ENCODE data around the gene ZNF618.
"Not testable (repeated sequence)": the region's sequence is repeated elsewhere in the genome, so short reads cannot be mapped to it uniquely, and the experiment has no call there.

DNA sequence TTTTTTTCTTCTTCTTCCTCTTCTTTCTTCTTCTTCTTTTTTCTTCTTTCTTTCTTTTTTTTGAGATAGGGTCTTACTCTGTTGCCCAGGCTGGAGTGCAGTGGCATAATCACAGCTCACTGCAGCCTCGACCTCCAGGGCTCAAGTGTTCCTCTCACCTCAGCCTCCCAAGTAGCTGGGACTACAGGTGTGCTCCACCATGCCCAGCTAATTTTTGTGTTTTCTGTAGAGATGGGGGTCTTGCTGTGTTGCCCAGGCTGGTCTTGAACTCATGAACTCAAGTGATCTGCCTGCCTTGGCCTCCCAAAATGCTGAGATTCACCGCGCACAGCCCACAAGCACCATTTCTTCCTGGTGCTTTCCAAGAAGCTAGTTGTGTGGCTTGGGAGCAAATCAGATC lies 121.0 kb downstream of the ZNF618 start:
- TF ChIP-seq, protein P1, sequence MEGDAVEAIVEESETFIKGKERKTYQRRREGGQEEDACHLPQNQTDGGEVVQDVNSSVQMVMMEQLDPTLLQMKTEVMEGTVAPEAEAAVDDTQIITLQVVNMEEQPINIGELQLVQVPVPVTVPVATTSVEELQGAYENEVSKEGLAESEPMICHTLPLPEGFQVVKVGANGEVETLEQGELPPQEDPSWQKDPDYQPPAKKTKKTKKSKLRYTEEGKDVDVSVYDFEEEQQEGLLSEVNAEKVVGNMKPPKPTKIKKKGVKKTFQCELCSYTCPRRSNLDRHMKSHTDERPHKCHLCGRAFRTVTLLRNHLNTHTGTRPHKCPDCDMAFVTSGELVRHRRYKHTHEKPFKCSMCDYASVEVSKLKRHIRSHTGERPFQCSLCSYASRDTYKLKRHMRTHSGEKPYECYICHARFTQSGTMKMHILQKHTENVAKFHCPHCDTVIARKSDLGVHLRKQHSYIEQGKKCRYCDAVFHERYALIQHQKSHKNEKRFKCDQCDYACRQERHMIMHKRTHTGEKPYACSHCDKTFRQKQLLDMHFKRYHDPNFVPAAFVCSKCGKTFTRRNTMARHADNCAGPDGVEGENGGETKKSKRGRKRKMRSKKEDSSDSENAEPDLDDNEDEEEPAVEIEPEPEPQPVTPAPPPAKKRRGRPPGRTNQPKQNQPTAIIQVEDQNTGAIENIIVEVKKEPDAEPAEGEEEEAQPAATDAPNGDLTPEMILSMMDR (conservative IDR thresholded peaks at IDR 0.05; ENCODE audit: low read depth in 2 of 2), result not testable (repeated sequence)
- not testable (repeated sequence) for TF ChIP-seq EZH2 (IDR thresholded peaks at IDR 0.05; ENCODE audit: low read depth, unreplicated experiment); JUNB (IDR thresholded peaks at IDR 0.05; ENCODE audit: unreplicated experiment); STAT1 (IDR thresholded peaks at IDR 0.05; ENCODE audit: unreplicated experiment); CREB1 (CRISPR knock-in tag; IDR thresholded peaks at IDR 0.05; ENCODE audit: low read depth); EZH2phosphoT487 (IDR thresholded peaks at IDR 0.05; ENCODE audit: unreplicated experiment); ZNF331 (CRISPR knock-in tag; IDR thresholded peaks at IDR 0.05; ENCODE audit: low read depth)
- TF ChIP-seq, protein P2, sequence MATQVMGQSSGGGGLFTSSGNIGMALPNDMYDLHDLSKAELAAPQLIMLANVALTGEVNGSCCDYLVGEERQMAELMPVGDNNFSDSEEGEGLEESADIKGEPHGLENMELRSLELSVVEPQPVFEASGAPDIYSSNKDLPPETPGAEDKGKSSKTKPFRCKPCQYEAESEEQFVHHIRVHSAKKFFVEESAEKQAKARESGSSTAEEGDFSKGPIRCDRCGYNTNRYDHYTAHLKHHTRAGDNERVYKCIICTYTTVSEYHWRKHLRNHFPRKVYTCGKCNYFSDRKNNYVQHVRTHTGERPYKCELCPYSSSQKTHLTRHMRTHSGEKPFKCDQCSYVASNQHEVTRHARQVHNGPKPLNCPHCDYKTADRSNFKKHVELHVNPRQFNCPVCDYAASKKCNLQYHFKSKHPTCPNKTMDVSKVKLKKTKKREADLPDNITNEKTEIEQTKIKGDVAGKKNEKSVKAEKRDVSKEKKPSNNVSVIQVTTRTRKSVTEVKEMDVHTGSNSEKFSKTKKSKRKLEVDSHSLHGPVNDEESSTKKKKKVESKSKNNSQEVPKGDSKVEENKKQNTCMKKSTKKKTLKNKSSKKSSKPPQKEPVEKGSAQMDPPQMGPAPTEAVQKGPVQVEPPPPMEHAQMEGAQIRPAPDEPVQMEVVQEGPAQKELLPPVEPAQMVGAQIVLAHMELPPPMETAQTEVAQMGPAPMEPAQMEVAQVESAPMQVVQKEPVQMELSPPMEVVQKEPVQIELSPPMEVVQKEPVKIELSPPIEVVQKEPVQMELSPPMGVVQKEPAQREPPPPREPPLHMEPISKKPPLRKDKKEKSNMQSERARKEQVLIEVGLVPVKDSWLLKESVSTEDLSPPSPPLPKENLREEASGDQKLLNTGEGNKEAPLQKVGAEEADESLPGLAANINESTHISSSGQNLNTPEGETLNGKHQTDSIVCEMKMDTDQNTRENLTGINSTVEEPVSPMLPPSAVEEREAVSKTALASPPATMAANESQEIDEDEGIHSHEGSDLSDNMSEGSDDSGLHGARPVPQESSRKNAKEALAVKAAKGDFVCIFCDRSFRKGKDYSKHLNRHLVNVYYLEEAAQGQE (IDR thresholded peaks at IDR 0.05; ENCODE audit: unreplicated experiment), result not testable (repeated sequence)
